ENCODE results near the gene ALG2. TPM values are rescaled to one million over a fixed set of nuclear protein-coding genes. Genes with fewer than 3 reads are reported as not detected.

The ALG2 gene
- polyA plus RNA-seq, 1 donor from 2014 or later = 15.8 TPM

DNA sequence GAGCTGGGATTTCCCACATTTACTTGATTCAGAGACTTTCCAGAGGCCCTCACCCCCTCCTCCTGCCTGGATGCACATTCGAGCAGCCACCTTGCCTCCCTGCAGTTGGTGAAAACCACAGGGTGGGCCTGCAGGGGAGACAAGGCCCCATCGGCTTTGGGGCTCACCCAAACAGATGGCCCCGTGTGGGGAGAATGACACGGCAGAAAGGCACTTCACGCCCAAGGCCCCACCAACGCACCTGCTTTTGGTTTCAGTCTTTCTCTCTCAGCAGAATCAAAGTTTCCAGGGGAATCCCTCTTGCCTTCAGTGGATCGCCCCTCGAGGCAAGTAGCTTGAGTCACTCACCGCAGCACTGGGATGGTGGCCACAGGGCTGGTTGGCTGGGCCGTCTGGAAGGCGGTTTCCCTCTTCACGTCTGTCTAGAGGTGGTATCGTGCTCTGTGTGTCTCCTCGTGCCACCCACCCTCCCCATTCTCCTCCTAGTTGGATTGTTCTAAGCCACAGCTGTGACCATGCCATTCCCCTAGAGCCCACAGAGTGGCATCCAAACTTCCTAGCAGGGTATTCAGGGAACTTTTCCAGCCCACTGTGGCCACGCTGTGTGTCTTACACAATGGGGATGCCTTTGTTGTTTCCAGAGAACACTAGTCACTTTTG is 32.2 kb upstream of the ALG2 start:
- H3K4me2 ChIP-seq (ENCODE audit: low read length) = no peak overlapping the region
- H3K9ac ChIP-seq (ENCODE audit: low read length) = no peak overlapping the region
- no peaks in the 10 kb centered on the region for H3K9me3 ChIP-seq (ENCODE audit: low read length)
- no peaks in the 10 kb centered on the region for H3K27me3 ChIP-seq (ENCODE audit: insufficient read depth, low read depth, low read length)
- TF ChIP-seq, protein P1, sequence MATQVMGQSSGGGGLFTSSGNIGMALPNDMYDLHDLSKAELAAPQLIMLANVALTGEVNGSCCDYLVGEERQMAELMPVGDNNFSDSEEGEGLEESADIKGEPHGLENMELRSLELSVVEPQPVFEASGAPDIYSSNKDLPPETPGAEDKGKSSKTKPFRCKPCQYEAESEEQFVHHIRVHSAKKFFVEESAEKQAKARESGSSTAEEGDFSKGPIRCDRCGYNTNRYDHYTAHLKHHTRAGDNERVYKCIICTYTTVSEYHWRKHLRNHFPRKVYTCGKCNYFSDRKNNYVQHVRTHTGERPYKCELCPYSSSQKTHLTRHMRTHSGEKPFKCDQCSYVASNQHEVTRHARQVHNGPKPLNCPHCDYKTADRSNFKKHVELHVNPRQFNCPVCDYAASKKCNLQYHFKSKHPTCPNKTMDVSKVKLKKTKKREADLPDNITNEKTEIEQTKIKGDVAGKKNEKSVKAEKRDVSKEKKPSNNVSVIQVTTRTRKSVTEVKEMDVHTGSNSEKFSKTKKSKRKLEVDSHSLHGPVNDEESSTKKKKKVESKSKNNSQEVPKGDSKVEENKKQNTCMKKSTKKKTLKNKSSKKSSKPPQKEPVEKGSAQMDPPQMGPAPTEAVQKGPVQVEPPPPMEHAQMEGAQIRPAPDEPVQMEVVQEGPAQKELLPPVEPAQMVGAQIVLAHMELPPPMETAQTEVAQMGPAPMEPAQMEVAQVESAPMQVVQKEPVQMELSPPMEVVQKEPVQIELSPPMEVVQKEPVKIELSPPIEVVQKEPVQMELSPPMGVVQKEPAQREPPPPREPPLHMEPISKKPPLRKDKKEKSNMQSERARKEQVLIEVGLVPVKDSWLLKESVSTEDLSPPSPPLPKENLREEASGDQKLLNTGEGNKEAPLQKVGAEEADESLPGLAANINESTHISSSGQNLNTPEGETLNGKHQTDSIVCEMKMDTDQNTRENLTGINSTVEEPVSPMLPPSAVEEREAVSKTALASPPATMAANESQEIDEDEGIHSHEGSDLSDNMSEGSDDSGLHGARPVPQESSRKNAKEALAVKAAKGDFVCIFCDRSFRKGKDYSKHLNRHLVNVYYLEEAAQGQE (IDR thresholded peaks at IDR 0.05; ENCODE audit: borderline replicate concordance) = no peak
- no peak for TF ChIP-seq EP300 (conservative IDR thresholded peaks at IDR 0.05; ENCODE audit: poor library complexity, severe bottlenecking)
- TF ChIP-seq RAD21 (conservative IDR thresholded peaks at IDR 0.05) = no peak
- TF ChIP-seq, protein P2, sequence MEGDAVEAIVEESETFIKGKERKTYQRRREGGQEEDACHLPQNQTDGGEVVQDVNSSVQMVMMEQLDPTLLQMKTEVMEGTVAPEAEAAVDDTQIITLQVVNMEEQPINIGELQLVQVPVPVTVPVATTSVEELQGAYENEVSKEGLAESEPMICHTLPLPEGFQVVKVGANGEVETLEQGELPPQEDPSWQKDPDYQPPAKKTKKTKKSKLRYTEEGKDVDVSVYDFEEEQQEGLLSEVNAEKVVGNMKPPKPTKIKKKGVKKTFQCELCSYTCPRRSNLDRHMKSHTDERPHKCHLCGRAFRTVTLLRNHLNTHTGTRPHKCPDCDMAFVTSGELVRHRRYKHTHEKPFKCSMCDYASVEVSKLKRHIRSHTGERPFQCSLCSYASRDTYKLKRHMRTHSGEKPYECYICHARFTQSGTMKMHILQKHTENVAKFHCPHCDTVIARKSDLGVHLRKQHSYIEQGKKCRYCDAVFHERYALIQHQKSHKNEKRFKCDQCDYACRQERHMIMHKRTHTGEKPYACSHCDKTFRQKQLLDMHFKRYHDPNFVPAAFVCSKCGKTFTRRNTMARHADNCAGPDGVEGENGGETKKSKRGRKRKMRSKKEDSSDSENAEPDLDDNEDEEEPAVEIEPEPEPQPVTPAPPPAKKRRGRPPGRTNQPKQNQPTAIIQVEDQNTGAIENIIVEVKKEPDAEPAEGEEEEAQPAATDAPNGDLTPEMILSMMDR (IDR thresholded peaks at IDR 0.05; ENCODE audit: poor library complexity, severe bottlenecking) = no peak
- TF ChIP-seq TAF1 (IDR thresholded peaks at IDR 0.05; ENCODE audit: low read depth) = no peak
- no peak for TF ChIP-seq SMC3 (conservative IDR thresholded peaks at IDR 0.05; ENCODE audit: poor library complexity)
- no peak for TF ChIP-seq POLR2AphosphoS5 (IDR thresholded peaks at IDR 0.05)
- no peak for TF ChIP-seq MXI1 (conservative IDR thresholded peaks at IDR 0.05; ENCODE audit: poor library complexity, severe bottlenecking)
- TF ChIP-seq EZH2 (IDR thresholded peaks at IDR 0.05; ENCODE audit: borderline replicate concordance, insufficient read depth, low read length, poor library complexity, severe bottlenecking) = no peak
- H3K79me2 ChIP-seq (replicated peaks; ENCODE audit: insufficient read depth, low read length) = no peaks in the 10 kb centered on the region
- H4K20me1 ChIP-seq (ENCODE audit: insufficient read depth) = no peaks in the 10 kb centered on the region
- H3K4me3 ChIP-seq (ENCODE audit: low read length) = no peak overlapping the region
- H3K9me2 ChIP-seq (ENCODE audit: insufficient read depth, low read length) = no peaks in the 10 kb centered on the region
- H3K27ac ChIP-seq (ENCODE audit: low read length) = no peak overlapping the region
- H3F3A ChIP-seq (ENCODE audit: insufficient read depth, low read length, poor library complexity, severe bottlenecking) = no peaks in the 10 kb centered on the region
- no peak overlapping the region for H2AFZ ChIP-seq (ENCODE audit: low read depth, low read length)
- H3K36me3 ChIP-seq (ENCODE audit: insufficient read depth, low read length) = no peaks in the 10 kb centered on the region

DNA sequence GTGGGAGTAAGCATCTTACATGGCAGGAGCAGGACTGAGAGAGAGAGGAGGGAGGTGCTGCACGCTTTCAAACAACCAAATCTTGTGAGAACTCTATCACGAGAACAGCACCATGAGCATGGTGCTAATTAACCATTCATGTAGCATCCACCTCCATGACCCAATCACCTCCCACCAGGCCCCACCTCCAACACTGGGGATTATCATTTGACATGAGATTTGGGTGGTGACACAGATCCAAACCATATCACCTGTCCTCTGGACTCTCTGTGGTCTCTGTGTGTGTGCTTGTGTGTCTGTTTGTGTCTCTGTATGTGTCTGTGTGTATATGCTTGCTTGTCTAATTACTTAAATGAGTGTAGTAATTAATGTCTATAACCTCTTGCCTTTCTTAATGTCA is 31.4 kb upstream of the ALG2 start:
- no peak overlapping the region for H3K4me3 ChIP-seq (ENCODE audit: low read length)
- no peak overlapping the region for H3K27ac ChIP-seq (ENCODE audit: low read length)
- no peaks in the 10 kb centered on the region for H3K36me3 ChIP-seq (ENCODE audit: insufficient read depth, low read length)
- no peaks in the 10 kb centered on the region for H3K9me2 ChIP-seq (ENCODE audit: insufficient read depth, low read length)
- TF ChIP-seq EP300 (conservative IDR thresholded peaks at IDR 0.05; ENCODE audit: poor library complexity, severe bottlenecking) (no peak), SMC3 (conservative IDR thresholded peaks at IDR 0.05; ENCODE audit: poor library complexity) (no peak)
- H3K79me2 ChIP-seq (replicated peaks; ENCODE audit: insufficient read depth, low read length) = no peaks in the 10 kb centered on the region
- no peaks in the 10 kb centered on the region for H3K27me3 ChIP-seq (ENCODE audit: insufficient read depth, low read depth, low read length)
- H3K4me2 ChIP-seq (ENCODE audit: low read length) = no peak overlapping the region
- H2AFZ ChIP-seq (ENCODE audit: low read depth, low read length) = no peak overlapping the region
- no peaks in the 10 kb centered on the region for H3F3A ChIP-seq (ENCODE audit: insufficient read depth, low read length, poor library complexity, severe bottlenecking)
- H4K20me1 ChIP-seq (ENCODE audit: insufficient read depth) = no peaks in the 10 kb centered on the region
- H3K9me3 ChIP-seq (ENCODE audit: low read length) = no peaks in the 10 kb centered on the region
- no peak overlapping the region for H3K9ac ChIP-seq (ENCODE audit: low read length)
